H1 (cell line): ENCODE data around the gene CPHXL2. TPM values are rescaled to one million over a fixed set of nuclear protein-coding genes. Genes with fewer than 3 reads are reported as not detected.

ENCODE experiments used
- ASH2L ChIP-seq: fragments of 200-600, 300-600 bp; sonication (generic); IDR thresholded peaks from one replicate; pipeline ENCODE4 v1.7.1; 2017; ENCODE audit warnings: low read length
- GABPA ChIP-seq: IDR thresholded peaks from 2 replicates; pipeline ENCODE4 v1.6.1; 2011; ENCODE audit warnings: mild to moderate bottlenecking, low read length, moderate library complexity, borderline replicate concordance; ENCODE audit not compliant: insufficient read depth
- RBBP5 ChIP-seq: IDR thresholded peaks from 2 replicates; pipeline ENCODE4 v1.7.1; 2012; ENCODE audit warnings: low read depth, mild to moderate bottlenecking, inconsistent platforms, low read length, moderate library complexity, borderline replicate concordance
- RFX5 ChIP-seq: IDR thresholded peaks from 2 replicates; pipeline ENCODE4 v1.6.1; 2011; ENCODE audit warnings: low read depth, low read length, improper control_type of control experiment, borderline replicate concordance
- polyA plus RNA-seq, 7 experiments: library from polyadenylated mRNA; depleted of rRNA in 3 of 7; stranded (reverse) in 5 of 7; unstranded in 2 of 7; fragments of >200 nt in 5 of 7; fragments of 200-250 nt in 2 of 7; gene quantifications; 1 replicate in 5 of 7; 2 replicates in 1 of 7; 4 replicates in 1 of 7; pipeline versions ENCODE4 v1.2.1 to v1.2.3, GENCODE V29; 2011 to 2013; ENCODE audit warnings: missing spikeins in 2 of 7, mixed read lengths in 2 of 7
- total RNA-seq: library from RNA; stranded (reverse); fragmentation: NEBNext Ultra II Directional; extraction: Animal tissue kit (Norgen Biotek cat#: 25700); gene quantifications from 2 replicates; pipeline ENCODE4 v1.2.1, GENCODE V29; 2021

Gene CPHXL2
- total and polyA plus RNA-seq, 2 of the 8 experiments (the other 6 are each of a cell fraction or from before 2014, with no cell fraction given): not detected

GRCh38 chr16:75647112-75647491 lies 29.7 kb downstream of the CPHXL2 start (continued):
- no peak for TF ChIP-seq ASH2L
- no peak for TF ChIP-seq RFX5
- no peak for TF ChIP-seq GABPA
- no peak for TF ChIP-seq RBBP5
